HepG2 (cell line): Measurements from ENCODE around the gene GRAMD4. TPM values are rescaled to one million over a fixed set of nuclear protein-coding genes. Genes with fewer than 3 reads are reported as not detected.

Experiments used
- ASH2L ChIP-seq: fragments of 300-600, 200-600 bp; sonication (generic); IDR thresholded peaks from 2 replicates; pipeline ENCODE4 v1.7.0; 2017; ENCODE audit warnings: low read depth, mild to moderate bottlenecking, moderate library complexity, mixed read lengths, low read length; ENCODE audit not compliant: insufficient read length
- FOSL2 ChIP-seq: sonication (generic); formaldehyde crosslinking; IDR thresholded peaks from 2 replicates; pipeline ENCODE4 v1.4.0; 2020; ENCODE audit warnings: missing genetic modification reagents
- FOXA1 ChIP-seq, 2 experiments: fragments of 450-650 bp in 1 of 2; sonication (generic) in 1 of 2; formaldehyde crosslinking in 1 of 2; IDR thresholded peaks; 2 replicates each; pipeline versions ENCODE4 v1.4.0 to v1.6.1; 2016 to 2020; ENCODE audit warnings: missing genetic modification reagents in 1 of 2
- FOXP1 ChIP-seq, 2 experiments: fragments of 450-650 bp in 1 of 2; IDR thresholded peaks; 2 replicates each; pipeline ENCODE4 v1.6.1; 2017 to 2018; ENCODE audit warnings: antibody characterized with exemption in 1 of 2
- MYC ChIP-seq: sonication (generic); formaldehyde crosslinking; IDR thresholded peaks from 2 replicates; pipeline ENCODE4 v1.9.0; 2021; ENCODE audit warnings: missing genetic modification reagents, borderline replicate concordance
- NFE2 ChIP-seq: sonication (generic); formaldehyde crosslinking; IDR thresholded peaks from 2 replicates; pipeline ENCODE4 v1.4.0; 2020; ENCODE audit warnings: missing genetic modification reagents
- NR2F1 ChIP-seq, 2 experiments: fragments of 450-650 bp in 1 of 2; formaldehyde crosslinking in 1 of 2; IDR thresholded peaks; 2 replicates each; pipeline versions ENCODE4 v1.5.0 to v1.6.1; 2016 to 2020; ENCODE audit warnings: mild to moderate bottlenecking in 1 of 2, missing compliant biosample characterization in 1 of 2, missing genetic modification reagents in 1 of 2, moderate library complexity in 1 of 2
- SNAI1 ChIP-seq: sonication (generic); formaldehyde crosslinking; IDR thresholded peaks from 2 replicates; pipeline ENCODE4 v1.5.0; 2020; ENCODE audit warnings: mild to moderate bottlenecking, missing genetic modification reagents, borderline replicate concordance
- SP1 ChIP-seq, 2 experiments: fragments of 450-650 bp in 1 of 2; sonication (generic) in 1 of 2; formaldehyde crosslinking in 1 of 2; IDR thresholded peaks; 2 replicates each; pipeline versions ENCODE4 v1.4.0 to v1.6.1; 2016 to 2020; ENCODE audit warnings: missing genetic modification reagents in 1 of 2
- SSRP1 ChIP-seq: IDR thresholded peaks from 2 replicates; pipeline ENCODE4 v1.6.1; 2016; ENCODE audit warnings: control low read depth
- STAT5B ChIP-seq: sonication (generic); formaldehyde crosslinking; IDR thresholded peaks from 2 replicates; pipeline ENCODE4 v1.4.0; 2020; ENCODE audit warnings: missing genetic modification reagents
- TAF1 ChIP-seq: sonication (generic); formaldehyde crosslinking; IDR thresholded peaks from 2 replicates; pipeline ENCODE4 v1.4.0; 2020; ENCODE audit warnings: missing genetic modification reagents
- ZNF124 ChIP-seq: sonication (generic); formaldehyde crosslinking; IDR thresholded peaks from 2 replicates; pipeline ENCODE4 v1.4.0; 2020; ENCODE audit warnings: missing genetic modification reagents
- ZNF629 ChIP-seq: sonication (generic); formaldehyde crosslinking; conservative IDR thresholded peaks from 2 replicates; pipeline ENCODE4 v1.5.0; 2020; ENCODE audit warnings: missing genetic modification reagents
- polyA plus RNA-seq, 8 experiments: library from polyadenylated mRNA; depleted of rRNA in 3 of 8; stranded (reverse) in 7 of 8; unstranded in 1 of 8; fragments of >200 nt; fragmentation: Illumina TruSeq in 4 of 8; extraction: Trizol in 4 of 8; gene quantifications; 2 replicates each; pipeline versions ENCODE4 v1.2.1 to v1.2.3, GENCODE V29; 2011 to 2016; ENCODE audit warnings: low read depth in 4 of 8, missing spikeins in 1 of 8, mixed read lengths in 1 of 8; ENCODE audit not compliant: insufficient read depth in 1 of 8
- total RNA-seq, 5 experiments: library from RNA; depleted of rRNA; stranded (reverse); fragments of >200 nt; fragmentation: Illumina TruSeq; extraction: Trizol; gene quantifications; 2 replicates each; pipeline ENCODE4 v1.2.3, GENCODE V29; 2016; ENCODE audit warnings: low read depth in 1 of 5
- TF ChIP-seq, protein P1 (sequence below): IDR thresholded peaks from 2 replicates; pipeline ENCODE4 v1.6.1; 2016; ENCODE audit warnings: low read depth, control low read depth
- TF ChIP-seq, protein P2 (sequence below): sonication (generic); formaldehyde crosslinking; IDR thresholded peaks from 2 replicates; pipeline ENCODE4 v1.8.0; 2022; ENCODE audit warnings: mild to moderate bottlenecking, missing genetic modification reagents, borderline replicate concordance
- TF ChIP-seq, protein P3 (sequence below): sonication (generic); formaldehyde crosslinking; IDR thresholded peaks from 2 replicates; pipeline ENCODE4 v1.5.1; 2020; ENCODE audit warnings: missing genetic modification reagents, mild to moderate bottlenecking, borderline replicate concordance
- TF ChIP-seq, protein P4 (sequence below): sonication (generic); formaldehyde crosslinking; conservative IDR thresholded peaks from 2 replicates; pipeline ENCODE4 v1.4.0; 2020; ENCODE audit warnings: mild to moderate bottlenecking, missing genetic modification reagents, moderate library complexity

GRAMD4 gene
- total and polyA plus RNA-seq, 2 of the 13 experiments (the other 11 are each of a cell fraction or from before 2014, with no cell fraction given): 15.2 to 15.7 TPM

GRCh38 chr22:46574993-46575910 is 44.9 kb upstream of the GRAMD4 start (continued):
- TF ChIP-seq FOXA1 (IDR thresholded peaks at IDR 0.05) (no peak), FOXA1 (CRISPR knock-in tag; IDR thresholded peaks at IDR 0.05) (peak; percentile 65), FOXP1 (IDR thresholded peaks at IDR 0.05) (peak; percentile 81), FOXP1 (CRISPR knock-in tag; IDR thresholded peaks at IDR 0.05) (peak; percentile 91), ZNF629 (CRISPR knock-in tag) (no peak), SNAI1 (0 out of 2 replicates have a peak, but pooled peaks have one; percentile 41), STAT5B (CRISPR knock-in tag) (no peak), SSRP1 (no peak), TAF1 (CRISPR knock-in tag) (no peak; the same call in 1 of the 2 replicates), NR2F1 (CRISPR knock-in tag; IDR thresholded peaks at IDR 0.05) (no peak), ASH2L (peak; percentile 26), ZNF124 (no peak), SP1 (IDR thresholded peaks at IDR 0.05) (no peak), SP1 (CRISPR knock-in tag; IDR thresholded peaks at IDR 0.05) (no peak), NFE2 (no peak), MYC (CRISPR knock-in tag) (peak; percentile 28; the same call in 1 of the 2 replicates), FOSL2 (CRISPR knock-in tag) (peak; percentile 99)
- TF ChIP-seq, protein P1, sequence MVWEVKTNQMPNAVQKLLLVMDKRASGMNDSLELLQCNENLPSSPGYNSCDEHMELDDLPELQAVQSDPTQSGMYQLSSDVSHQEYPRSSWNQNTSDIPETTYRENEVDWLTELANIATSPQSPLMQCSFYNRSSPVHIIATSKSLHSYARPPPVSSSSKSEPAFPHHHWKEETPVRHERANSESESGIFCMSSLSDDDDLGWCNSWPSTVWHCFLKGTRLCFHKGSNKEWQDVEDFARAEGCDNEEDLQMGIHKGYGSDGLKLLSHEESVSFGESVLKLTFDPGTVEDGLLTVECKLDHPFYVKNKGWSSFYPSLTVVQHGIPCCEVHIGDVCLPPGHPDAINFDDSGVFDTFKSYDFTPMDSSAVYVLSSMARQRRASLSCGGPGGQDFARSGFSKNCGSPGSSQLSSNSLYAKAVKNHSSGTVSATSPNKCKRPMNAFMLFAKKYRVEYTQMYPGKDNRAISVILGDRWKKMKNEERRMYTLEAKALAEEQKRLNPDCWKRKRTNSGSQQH (CRISPR knock-in tag): peak; percentile 49; the same call in 1 of the 2 replicates
- TF ChIP-seq, protein P2, sequence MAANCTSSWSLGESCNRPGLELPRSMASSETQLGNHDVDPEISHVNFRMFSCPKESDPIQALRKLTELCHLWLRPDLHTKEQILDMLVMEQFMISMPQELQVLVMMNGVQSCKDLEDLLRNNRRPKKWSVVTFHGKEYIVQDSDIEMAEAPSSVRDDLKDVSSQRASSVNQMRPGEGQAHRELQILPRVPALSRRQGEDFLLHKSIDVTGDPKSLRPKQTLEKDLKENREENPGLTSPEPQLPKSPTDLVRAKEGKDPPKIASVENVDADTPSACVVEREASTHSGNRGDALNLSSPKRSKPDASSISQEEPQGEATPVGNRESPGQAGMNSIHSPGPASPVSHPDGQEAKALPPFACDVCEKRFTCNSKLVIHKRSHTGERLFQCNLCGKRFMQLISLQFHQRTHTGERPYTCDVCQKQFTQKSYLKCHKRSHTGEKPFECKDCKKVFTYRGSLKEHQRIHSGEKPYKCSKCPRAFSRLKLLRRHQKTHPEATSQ: no peak
- TF ChIP-seq, protein P3, sequence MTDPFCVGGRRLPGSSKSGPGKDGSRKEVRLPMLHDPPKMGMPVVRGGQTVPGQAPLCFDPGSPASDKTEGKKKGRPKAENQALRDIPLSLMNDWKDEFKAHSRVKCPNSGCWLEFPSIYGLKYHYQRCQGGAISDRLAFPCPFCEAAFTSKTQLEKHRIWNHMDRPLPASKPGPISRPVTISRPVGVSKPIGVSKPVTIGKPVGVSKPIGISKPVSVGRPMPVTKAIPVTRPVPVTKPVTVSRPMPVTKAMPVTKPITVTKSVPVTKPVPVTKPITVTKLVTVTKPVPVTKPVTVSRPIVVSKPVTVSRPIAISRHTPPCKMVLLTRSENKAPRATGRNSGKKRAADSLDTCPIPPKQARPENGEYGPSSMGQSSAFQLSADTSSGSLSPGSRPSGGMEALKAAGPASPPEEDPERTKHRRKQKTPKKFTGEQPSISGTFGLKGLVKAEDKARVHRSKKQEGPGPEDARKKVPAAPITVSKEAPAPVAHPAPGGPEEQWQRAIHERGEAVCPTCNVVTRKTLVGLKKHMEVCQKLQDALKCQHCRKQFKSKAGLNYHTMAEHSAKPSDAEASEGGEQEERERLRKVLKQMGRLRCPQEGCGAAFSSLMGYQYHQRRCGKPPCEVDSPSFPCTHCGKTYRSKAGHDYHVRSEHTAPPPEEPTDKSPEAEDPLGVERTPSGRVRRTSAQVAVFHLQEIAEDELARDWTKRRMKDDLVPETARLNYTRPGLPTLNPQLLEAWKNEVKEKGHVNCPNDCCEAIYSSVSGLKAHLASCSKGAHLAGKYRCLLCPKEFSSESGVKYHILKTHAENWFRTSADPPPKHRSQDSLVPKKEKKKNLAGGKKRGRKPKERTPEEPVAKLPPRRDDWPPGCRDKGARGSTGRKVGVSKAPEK (CRISPR knock-in tag): peak; percentile 75; the same call in 1 of the 2 replicates
- TF ChIP-seq, protein P4, sequence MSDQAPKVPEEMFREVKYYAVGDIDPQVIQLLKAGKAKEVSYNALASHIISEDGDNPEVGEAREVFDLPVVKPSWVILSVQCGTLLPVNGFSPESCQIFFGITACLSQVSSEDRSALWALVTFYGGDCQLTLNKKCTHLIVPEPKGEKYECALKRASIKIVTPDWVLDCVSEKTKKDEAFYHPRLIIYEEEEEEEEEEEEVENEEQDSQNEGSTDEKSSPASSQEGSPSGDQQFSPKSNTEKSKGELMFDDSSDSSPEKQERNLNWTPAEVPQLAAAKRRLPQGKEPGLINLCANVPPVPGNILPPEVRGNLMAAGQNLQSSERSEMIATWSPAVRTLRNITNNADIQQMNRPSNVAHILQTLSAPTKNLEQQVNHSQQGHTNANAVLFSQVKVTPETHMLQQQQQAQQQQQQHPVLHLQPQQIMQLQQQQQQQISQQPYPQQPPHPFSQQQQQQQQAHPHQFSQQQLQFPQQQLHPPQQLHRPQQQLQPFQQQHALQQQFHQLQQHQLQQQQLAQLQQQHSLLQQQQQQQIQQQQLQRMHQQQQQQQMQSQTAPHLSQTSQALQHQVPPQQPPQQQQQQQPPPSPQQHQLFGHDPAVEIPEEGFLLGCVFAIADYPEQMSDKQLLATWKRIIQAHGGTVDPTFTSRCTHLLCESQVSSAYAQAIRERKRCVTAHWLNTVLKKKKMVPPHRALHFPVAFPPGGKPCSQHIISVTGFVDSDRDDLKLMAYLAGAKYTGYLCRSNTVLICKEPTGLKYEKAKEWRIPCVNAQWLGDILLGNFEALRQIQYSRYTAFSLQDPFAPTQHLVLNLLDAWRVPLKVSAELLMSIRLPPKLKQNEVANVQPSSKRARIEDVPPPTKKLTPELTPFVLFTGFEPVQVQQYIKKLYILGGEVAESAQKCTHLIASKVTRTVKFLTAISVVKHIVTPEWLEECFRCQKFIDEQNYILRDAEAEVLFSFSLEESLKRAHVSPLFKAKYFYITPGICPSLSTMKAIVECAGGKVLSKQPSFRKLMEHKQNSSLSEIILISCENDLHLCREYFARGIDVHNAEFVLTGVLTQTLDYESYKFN: peak; percentile 81
